CD14-positive monocyte (primary cell): Measurements from ENCODE around the gene DEPDC1. TPM values are rescaled to one million over a fixed set of nuclear protein-coding genes. Genes with fewer than 3 reads are reported as not detected.

Experiments used
- DNase-seq, 3 donors: peaks; one replicate each; pipeline ENCODE4 v3.0.0-alpha.2; 2011 to 2022
- H2AFZ ChIP-seq: 2 replicates; pipeline ENCODE4 v1.6.0; 2012; ENCODE audit warnings: mild to moderate bottlenecking, low read depth, low read length, inconsistent platforms; ENCODE audit not compliant: insufficient read depth, poor library complexity, severe bottlenecking
- H3K27ac ChIP-seq, 2 donors: 1 replicate in 1 of 2; 2 replicates in 1 of 2; pipeline ENCODE4 v1.5.1; 2012 to 2013; ENCODE audit warnings: low read length in 2 of 2, control low read depth in 1 of 2, inconsistent platforms in 1 of 2, low read depth in 1 of 2, mild to moderate bottlenecking in 1 of 2
- H3K27me3 ChIP-seq, 2 donors: one replicate each; pipeline versions ENCODE4 v1.6.0 to v1.6.1; 2011 to 2013; ENCODE audit warnings: low read length in 2 of 2; ENCODE audit not compliant: control insufficient read depth in 2 of 2, insufficient read depth in 2 of 2
- H3K36me3 ChIP-seq, 2 donors: replicated peaks in 1 of 2; 1 replicate in 1 of 2; 2 replicates in 1 of 2; pipeline versions ENCODE4 v1.5.1 to v1.6.1; 2012 to 2013; ENCODE audit warnings: low read length in 2 of 2, control low read depth in 1 of 2, inconsistent platforms in 1 of 2, mild to moderate bottlenecking in 1 of 2; ENCODE audit not compliant: insufficient read depth in 2 of 2, control insufficient read depth in 1 of 2
- H3K4me1 ChIP-seq, 2 donors: 1 replicate in 1 of 2; 2 replicates in 1 of 2; pipeline versions ENCODE4 v1.5.1 to v1.6.1; 2012 to 2013; ENCODE audit warnings: low read length in 2 of 2, control low read depth in 1 of 2, inconsistent platforms in 1 of 2, mild to moderate bottlenecking in 1 of 2, moderate library complexity in 1 of 2; ENCODE audit not compliant: insufficient read depth in 2 of 2, control insufficient read depth in 1 of 2
- H3K4me2 ChIP-seq: replicated peaks from 2 replicates; pipeline ENCODE3; 2012; ENCODE audit warnings: low read length, moderate library complexity, mild to moderate bottlenecking; ENCODE audit not compliant: poor library complexity, severe bottlenecking; ENCODE audit errors: extremely low read depth
- H3K4me3 ChIP-seq, 3 experiments: fragments of 200-600 bp in 1 of 3; sonication (generic) in 1 of 3; replicated peaks in 1 of 3; 1 replicate in 2 of 3; 2 replicates in 1 of 3; pipeline ENCODE4 v1.5.1; 2011 to 2013; ENCODE audit warnings: low read length in 3 of 3, mild to moderate bottlenecking in 3 of 3, control low read depth in 2 of 3, low read depth in 2 of 3, inconsistent platforms in 1 of 3, moderate library complexity in 1 of 3
- H3K79me2 ChIP-seq: 2 replicates; pipeline ENCODE4 v1.6.0; 2012; ENCODE audit warnings: mild to moderate bottlenecking, control low read depth, inconsistent platforms, low read length, moderate library complexity; ENCODE audit not compliant: insufficient read depth
- H3K9ac ChIP-seq: 2 replicates; pipeline ENCODE4 v1.6.0; 2017; ENCODE audit warnings: low read length, mild to moderate bottlenecking; ENCODE audit not compliant: insufficient read depth, poor library complexity, severe bottlenecking
- H3K9me3 ChIP-seq, 2 donors: replicated peaks in 1 of 2; 1 replicate in 1 of 2; 2 replicates in 1 of 2; pipeline versions ENCODE4 v1.5.1 to v1.6.1; 2012 to 2013; ENCODE audit warnings: low read length in 2 of 2, control low read depth in 1 of 2; ENCODE audit not compliant: control insufficient read depth in 1 of 2, insufficient read depth in 1 of 2
- H4K20me1 ChIP-seq: 2 replicates; pipeline ENCODE4 v1.6.0; 2012; ENCODE audit warnings: mild to moderate bottlenecking, low read length, control low read depth, moderate library complexity; ENCODE audit not compliant: insufficient read depth
- H3K27ac Mint-ChIP-seq, 7 donors: one replicate each; pipeline ENCODE4 v1.8.0; 2020; ENCODE audit warnings: mild to moderate bottlenecking in 7 of 7, mixed read lengths in 7 of 7, moderate library complexity in 6 of 7, inconsistent platforms in 2 of 7
- H3K27me3 Mint-ChIP-seq, 3 donors: one replicate each; pipeline ENCODE4 v1.8.0; 2021 to 2022; ENCODE audit warnings: low read depth in 3 of 3, mild to moderate bottlenecking in 3 of 3, mixed read lengths in 3 of 3, moderate library complexity in 3 of 3, inconsistent platforms in 1 of 3
- H3K36me3 Mint-ChIP-seq, 2 donors: one replicate each; pipeline ENCODE4 v1.8.0; 2020; ENCODE audit warnings: mixed read lengths in 2 of 2, inconsistent platforms in 1 of 2, mild to moderate bottlenecking in 1 of 2
- H3K4me1 Mint-ChIP-seq: one replicate; pipeline ENCODE4 v1.8.0; 2020; ENCODE audit warnings: mild to moderate bottlenecking, mixed read lengths
- H3K4me3 Mint-ChIP-seq, 2 donors: one replicate each; pipeline ENCODE4 v1.8.0; 2020; ENCODE audit warnings: mild to moderate bottlenecking in 2 of 2, mixed read lengths in 2 of 2, moderate library complexity in 1 of 2
- H3K9me3 Mint-ChIP-seq, 7 donors: one replicate each; pipeline ENCODE4 v1.8.0; 2020 to 2022; ENCODE audit warnings: mixed read lengths in 7 of 7, mild to moderate bottlenecking in 6 of 7, moderate library complexity in 6 of 7, inconsistent platforms in 2 of 7
- WGBS: methylation state at CpG from one replicate; pipeline ENCODE4 v1.1.5; 2013; ENCODE audit warnings: missing lambda C conversion rate; ENCODE audit not compliant: insufficient coverage; 5-methylcytosine and 5-hydroxymethylcytosine counted together
- intact Hi-C, 2 donors: fragments of 100-400 bp; cut with micrococcal nuclease; formaldehyde crosslinking; loops; one replicate each; pipeline versions ENCODE4 v1.15.0 to v1.15.1; 2023
- polyA plus RNA-seq, 3 donors: library from polyadenylated mRNA; depleted of rRNA in 1 of 3; unstranded in 2 of 3; stranded (reverse) in 1 of 3; fragments of 300-500 nt in 2 of 3; fragments of >200 nt in 1 of 3; fragmentation: Illumina TruSeq in 2 of 3; gene quantifications; 1 replicate in 2 of 3; 2 replicates in 1 of 3; pipeline ENCODE4 v1.2.3, GENCODE V29; 2012 to 2021
- TF ChIP-seq, protein P1 (sequence below): fragments of 200-600 bp; IDR thresholded peaks from one replicate; pipeline ENCODE4 v1.8.0; 2022; ENCODE audit warnings: antibody characterized with exemption, mild to moderate bottlenecking

The DEPDC1 gene
- polyA plus RNA-seq, 3 donors: 0.04 to 0.24 TPM; not detected in 1

DNA sequence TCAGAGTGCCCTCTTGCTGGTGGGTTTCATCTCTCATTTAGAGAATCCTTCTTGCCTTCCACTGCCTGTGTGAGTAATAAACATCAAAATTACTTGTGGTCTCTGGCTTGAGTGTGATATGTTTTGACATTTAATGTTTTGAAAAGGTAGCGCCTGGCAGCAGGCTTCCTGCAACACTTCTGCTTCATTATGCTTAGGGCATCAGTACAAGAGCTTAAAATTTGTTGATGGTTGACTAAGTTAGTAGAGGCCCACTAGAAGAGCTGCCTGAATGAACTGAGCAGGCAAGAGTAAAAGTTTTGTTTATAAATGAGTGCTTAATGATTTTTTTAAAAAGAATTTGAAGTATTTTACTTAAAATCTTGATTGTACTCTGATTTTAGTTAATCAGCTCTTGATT, 40.7 kb downstream of the DEPDC1 start:
- H3K9me3 Mint-ChIP-seq: no peaks in the 10 kb centered on the region
- H3K27ac Mint-ChIP-seq: no peak overlapping the region
- no peak overlapping the region for H3K4me2 ChIP-seq

DNA sequence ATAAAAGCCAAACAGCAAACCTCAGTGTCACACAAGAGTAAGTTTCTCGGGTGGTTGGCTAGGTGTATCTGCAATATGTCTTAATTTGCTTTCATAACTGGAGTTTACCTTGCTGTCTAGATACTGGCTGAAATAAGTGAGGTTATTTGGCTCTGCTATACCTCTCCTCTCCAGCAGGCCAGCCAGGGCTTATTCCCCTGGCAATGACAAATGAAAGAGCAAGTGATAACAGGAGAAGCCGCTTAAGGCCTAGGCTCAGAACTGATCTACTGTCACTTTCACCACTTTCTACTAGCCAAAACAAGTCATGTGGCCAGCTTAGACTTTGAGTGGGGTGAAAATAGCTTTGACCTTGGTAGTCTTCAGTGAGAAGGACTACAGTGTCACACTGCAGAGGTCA, 42.3 kb downstream of the DEPDC1 start:
- Mint-ChIP-seq H3K36me3 (no peaks in the 10 kb centered on the region), H3K27ac (no peak overlapping the region), H3K9me3 (no peaks in the 10 kb centered on the region), H3K4me1 (peaks cover 9% of the 10 kb centered on the region), H3K27me3 (peaks cover 0 to 2% (median 2%) of the 10 kb centered on the region in 3 donors), H3K4me3 (no peak overlapping the region)
- Histone ChIP-seq H3K27ac (no peak overlapping the region), H3K4me3 (no peak overlapping the region), H2AFZ (no peak overlapping the region), H3K27me3 (no peaks in the 10 kb centered on the region), H3K36me3 (no peaks in the 10 kb centered on the region), H3K79me2 (no peaks in the 10 kb centered on the region), H4K20me1 (no peaks in the 10 kb centered on the region), H3K4me1 (peaks cover 6 to 7% of the 10 kb centered on the region in 2 donors), H3K9me3 (no peaks in the 10 kb centered on the region), H3K9ac (no peak overlapping the region), H3K4me2 (no peak overlapping the region)
- TF ChIP-seq, protein P1, sequence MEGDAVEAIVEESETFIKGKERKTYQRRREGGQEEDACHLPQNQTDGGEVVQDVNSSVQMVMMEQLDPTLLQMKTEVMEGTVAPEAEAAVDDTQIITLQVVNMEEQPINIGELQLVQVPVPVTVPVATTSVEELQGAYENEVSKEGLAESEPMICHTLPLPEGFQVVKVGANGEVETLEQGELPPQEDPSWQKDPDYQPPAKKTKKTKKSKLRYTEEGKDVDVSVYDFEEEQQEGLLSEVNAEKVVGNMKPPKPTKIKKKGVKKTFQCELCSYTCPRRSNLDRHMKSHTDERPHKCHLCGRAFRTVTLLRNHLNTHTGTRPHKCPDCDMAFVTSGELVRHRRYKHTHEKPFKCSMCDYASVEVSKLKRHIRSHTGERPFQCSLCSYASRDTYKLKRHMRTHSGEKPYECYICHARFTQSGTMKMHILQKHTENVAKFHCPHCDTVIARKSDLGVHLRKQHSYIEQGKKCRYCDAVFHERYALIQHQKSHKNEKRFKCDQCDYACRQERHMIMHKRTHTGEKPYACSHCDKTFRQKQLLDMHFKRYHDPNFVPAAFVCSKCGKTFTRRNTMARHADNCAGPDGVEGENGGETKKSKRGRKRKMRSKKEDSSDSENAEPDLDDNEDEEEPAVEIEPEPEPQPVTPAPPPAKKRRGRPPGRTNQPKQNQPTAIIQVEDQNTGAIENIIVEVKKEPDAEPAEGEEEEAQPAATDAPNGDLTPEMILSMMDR: no peak
- intact Hi-C loops: no loop called here
- whole genome bisulfite sequencing: no CpG with 5 or more reads among the region's 2 CpGs
- DNase-seq: no peak

More for the DNA sequence above, 40.7 kb downstream of the DEPDC1 start:
- intact Hi-C loops: no loop called here
- no peaks in the 10 kb centered on the region for H3K36me3 ChIP-seq
- Mint-ChIP-seq H3K36me3 (no peaks in the 10 kb centered on the region), H3K4me1 (peaks cover 4% of the 10 kb centered on the region), H3K27me3 (peaks cover 0 to 6% (median 2%) of the 10 kb centered on the region in 3 donors), H3K4me3 (no peak overlapping the region)
- no peaks in the 10 kb centered on the region for H4K20me1 ChIP-seq
- H3K9me3 ChIP-seq: no peaks in the 10 kb centered on the region
- H3K4me3 ChIP-seq: no peak overlapping the region
- no peak for DNase-seq
- H3K27me3 ChIP-seq: no peaks in the 10 kb centered on the region
- no peak overlapping the region for H2AFZ ChIP-seq
- H3K79me2 ChIP-seq: no peaks in the 10 kb centered on the region
- no peak overlapping the region for H3K27ac ChIP-seq
- no peaks in the 10 kb centered on the region for H3K4me1 ChIP-seq
- 100% methylated on average over 1 of the region's 1 CpG for WGBS
- H3K9ac ChIP-seq: no peak overlapping the region
- TF ChIP-seq, protein P1: no peak
